LNCAP (cell line): Measurements from ENCODE around the gene CALHM2.

Experiments used
- CTCF ChIP-seq: fragments of 450-650 bp; IDR thresholded peaks from 2 replicates; pipeline ENCODE4 v1.5.1; 2017; ENCODE audit warnings: mild to moderate bottlenecking

CALHM2 gene

GRCh38 chr10:103480521-103480920 lies 28.4 kb upstream of the CALHM2 start:
- TF ChIP-seq CTCF = no peak

DNA sequence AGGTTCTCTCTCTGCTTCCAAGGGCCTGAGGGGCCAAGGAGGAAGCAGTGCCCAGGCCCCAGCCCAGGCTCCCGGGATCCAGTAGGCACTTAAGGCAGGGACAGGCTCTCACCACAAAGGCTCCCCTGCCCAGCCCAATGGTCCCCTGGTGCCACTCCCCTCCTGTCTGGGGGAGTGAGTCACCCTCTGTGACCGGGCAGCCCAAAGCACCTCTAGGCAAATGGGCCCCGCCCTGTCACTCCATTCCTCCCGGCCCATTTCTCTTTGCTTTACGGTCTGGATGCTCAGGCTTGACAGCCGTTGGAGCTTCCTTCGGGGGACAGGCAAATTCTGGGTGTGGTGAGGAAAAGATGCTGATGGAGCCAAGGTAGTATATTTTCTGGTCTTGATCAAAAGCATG lies 27.0 kb upstream of the CALHM2 start, which contains the start of gene CALHM3:
CALHM3 (minus strand) TSS at position 106 of the 400 bp plus-strand sequence. CDS start 208 bp downstream, outside the sequence.
- TF ChIP-seq CTCF = no peak

DNA sequence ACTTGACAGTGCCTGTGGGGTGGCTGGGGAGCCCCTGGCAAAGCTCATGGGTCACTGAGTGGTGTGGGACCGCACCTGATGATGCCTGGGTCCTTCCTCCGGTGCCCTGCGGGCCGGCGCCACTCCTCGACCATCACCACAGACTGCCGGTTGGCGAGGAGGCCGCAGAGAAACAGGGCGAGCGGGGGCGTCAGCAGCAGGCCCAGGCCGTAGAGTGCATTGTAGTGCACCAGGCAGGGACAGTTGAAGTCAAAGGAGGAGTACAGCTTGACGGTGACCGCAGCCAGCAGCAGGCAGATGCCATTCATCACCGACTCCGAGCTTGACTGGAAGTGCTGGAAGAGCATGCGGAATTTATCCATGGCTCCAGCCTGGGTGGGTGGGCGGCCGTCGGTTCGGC lies 26.5 kb upstream of the CALHM2 start:
- TF ChIP-seq CTCF = no peak

DNA sequence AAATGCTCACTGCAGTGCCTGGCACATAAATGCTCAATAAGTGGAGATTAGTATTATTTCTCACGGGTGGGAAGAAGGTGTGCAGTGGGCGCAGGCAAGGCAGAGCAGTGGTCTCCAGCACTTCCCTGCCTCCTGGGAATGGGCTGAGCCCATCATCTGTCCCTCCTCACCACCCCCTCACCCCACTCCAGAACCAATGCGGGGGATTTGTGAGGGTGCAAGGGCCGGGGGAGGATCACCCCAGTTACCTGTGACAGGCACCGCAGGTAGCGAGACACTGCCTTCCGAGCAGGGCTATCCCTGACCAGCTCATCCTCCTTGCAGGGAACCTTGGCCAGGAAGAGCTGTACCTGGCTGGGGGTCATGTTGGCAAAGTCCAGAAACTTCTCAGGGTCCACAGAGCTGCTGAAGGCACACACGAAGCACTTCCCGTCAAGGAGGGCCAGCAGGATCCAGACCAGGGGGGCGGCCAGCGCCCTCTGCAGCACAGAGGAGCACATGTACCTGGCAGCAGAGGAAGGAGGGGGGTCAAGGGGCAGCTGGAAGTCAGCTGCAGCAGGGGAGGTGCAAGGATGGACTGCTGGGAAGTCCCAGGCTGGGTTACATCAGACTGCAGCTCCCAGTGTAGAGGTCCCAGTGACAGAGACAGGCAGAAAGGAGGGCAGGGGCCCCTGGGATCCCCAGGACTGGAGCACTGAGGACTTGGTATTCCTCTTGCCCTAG lies 24.0 kb upstream of the CALHM2 start:
- no peak for TF ChIP-seq CTCF

- no peak for TF ChIP-seq CTCF
Measured at GRCh38 chr10:103475437-103475836, 23.3 kb upstream of the CALHM2 start.

DNA sequence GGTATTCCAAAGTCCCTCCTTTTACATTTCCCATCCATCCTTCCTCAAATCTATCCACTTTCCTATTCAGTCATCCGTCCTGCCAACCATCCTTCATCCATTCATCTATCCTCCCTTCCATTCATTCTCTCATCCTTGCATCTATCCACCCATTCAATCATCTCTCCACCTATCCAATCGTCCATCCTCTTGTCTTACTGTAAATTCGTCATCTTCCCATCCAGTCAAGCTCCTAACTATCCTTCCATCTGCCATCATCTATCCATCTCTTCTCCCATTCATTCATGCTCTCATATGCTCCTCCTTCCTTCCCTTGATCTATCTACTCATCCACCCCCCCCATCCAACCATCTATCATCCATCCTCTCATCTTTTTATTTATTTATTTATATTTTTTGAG lies 21.9 kb upstream of the CALHM2 start:
- TF ChIP-seq CTCF = no peak

DNA sequence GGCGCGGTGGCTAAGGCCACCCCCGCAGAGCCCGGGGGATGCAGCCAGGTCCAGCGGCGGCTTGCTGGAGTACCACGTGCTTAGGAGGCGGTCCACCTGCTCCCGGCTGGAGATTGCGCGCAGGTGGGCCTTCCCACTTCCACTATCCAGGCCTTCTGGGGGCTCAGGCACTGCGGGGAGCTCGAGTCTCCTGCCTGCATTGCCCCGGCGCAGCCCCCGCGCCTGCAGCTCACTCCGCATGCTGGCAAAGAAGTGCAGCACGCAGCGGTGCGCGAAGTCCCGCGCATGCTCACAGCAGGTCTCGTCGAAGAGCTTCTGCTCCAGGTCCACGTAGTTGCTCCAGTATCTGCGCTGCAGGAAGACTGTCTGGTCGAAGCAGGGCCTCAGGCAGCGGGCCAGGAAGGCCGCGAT lies 21.1 kb upstream of the CALHM2 start:
- no peak for TF ChIP-seq CTCF

DNA sequence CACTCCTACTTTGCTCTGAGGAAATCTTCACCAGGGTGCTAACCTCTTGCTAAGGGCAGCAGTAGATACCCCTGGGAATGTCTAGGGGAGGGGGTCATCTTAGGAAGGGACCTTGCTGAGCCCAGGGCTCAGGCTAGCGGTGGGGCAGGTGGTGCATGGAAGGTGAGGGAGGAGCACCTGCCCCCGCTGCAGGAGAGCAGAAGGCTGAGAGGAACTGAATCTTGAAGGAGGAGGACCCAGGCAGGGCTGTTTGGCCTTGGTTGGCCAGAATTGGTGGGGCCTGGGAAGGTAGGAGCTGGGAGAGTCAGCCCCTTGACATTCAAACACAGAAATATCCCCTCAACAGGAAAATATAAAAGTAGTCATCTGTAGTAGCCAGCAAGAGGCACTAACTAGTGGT lies 19.8 kb upstream of the CALHM2 start:
- TF ChIP-seq CTCF = no peak
